Keratinocyte (primary cell): Measurements from ENCODE around the gene SIVA1. TPM values are rescaled to one million over a fixed set of nuclear protein-coding genes. Genes with fewer than 3 reads are reported as not detected.

Source experiments
- DNase-seq: peaks from one replicate; pipeline ENCODE4 v3.0.0-alpha.2; 2011; ENCODE audit warnings: low read depth, missing footprints, low spot score
- FAIRE-seq: peaks from 2 replicates; lab custom pipeline; 2011; peaks lifted over from hg19 to GRCh38; lab: Jason Lieb, UNC
- H2AFZ ChIP-seq: 2 replicates; pipeline ENCODE4 v1.6.0; 2012; ENCODE audit warnings: low read length, control low read depth, inconsistent platforms; ENCODE audit not compliant: control insufficient read depth
- H3K27ac ChIP-seq: 2 replicates; pipeline ENCODE4 v1.5.1; 2011; ENCODE audit warnings: low read length; ENCODE audit not compliant: control insufficient read depth, insufficient read depth
- H3K27me3 ChIP-seq: 3 replicates; pipeline ENCODE4 v1.6.0; 2011; ENCODE audit warnings: low read length; ENCODE audit not compliant: control insufficient read depth, insufficient read depth; ENCODE audit errors: extremely low read depth
- H3K36me3 ChIP-seq, 2 experiments: 2 replicates in 1 of 2; 3 replicates in 1 of 2; pipeline ENCODE4 v1.5.1; 2011; ENCODE audit warnings: low read length in 2 of 2, mild to moderate bottlenecking in 1 of 2; ENCODE audit not compliant: control insufficient read depth in 2 of 2, insufficient read depth in 2 of 2; ENCODE audit errors: extremely low read depth in 1 of 2
- H3K4me1 ChIP-seq: 3 replicates; pipeline ENCODE4 v1.5.1; 2011; ENCODE audit warnings: low read length; ENCODE audit not compliant: control insufficient read depth, insufficient read depth; ENCODE audit errors: extremely low read depth
- H3K4me2 ChIP-seq: 3 replicates; pipeline ENCODE4 v1.6.0; 2011; ENCODE audit warnings: low read depth, low read length; ENCODE audit not compliant: control insufficient read depth, insufficient read depth; ENCODE audit errors: extremely low read depth
- H3K4me3 ChIP-seq, 3 experiments: fragments of 200-600 bp in 1 of 3; sonication (generic) in 1 of 3; 2 replicates in 2 of 3; 3 replicates in 1 of 3; pipeline ENCODE4 v1.5.1; 2011 to 2016; ENCODE audit warnings: low read length in 3 of 3, mild to moderate bottlenecking in 3 of 3, control low read depth in 2 of 3, inconsistent platforms in 1 of 3, low read depth in 1 of 3, mixed read lengths in 1 of 3, mixed run types in 1 of 3, moderate library complexity in 1 of 3; ENCODE audit not compliant: control insufficient read depth in 2 of 3, insufficient read depth in 2 of 3; ENCODE audit errors: extremely low read depth in 1 of 3
- H3K79me2 ChIP-seq: 2 replicates; pipeline ENCODE4 v1.6.0; 2012; ENCODE audit warnings: low read length; ENCODE audit not compliant: control insufficient read depth, insufficient read depth
- H3K9ac ChIP-seq: 3 replicates; pipeline ENCODE4 v1.6.0; 2011; ENCODE audit warnings: low read length; ENCODE audit not compliant: control insufficient read depth, insufficient read depth; ENCODE audit errors: extremely low read depth
- H3K9me1 ChIP-seq: 3 replicates; pipeline ENCODE4 v1.6.0; 2011; ENCODE audit warnings: low read length; ENCODE audit not compliant: control insufficient read depth, insufficient read depth; ENCODE audit errors: extremely low read depth
- H3K9me3 ChIP-seq: 2 replicates; pipeline ENCODE4 v1.5.1; 2012; ENCODE audit warnings: low read depth, low read length; ENCODE audit not compliant: control insufficient read depth
- H4K20me1 ChIP-seq: 3 replicates; pipeline ENCODE4 v1.6.0; 2011; ENCODE audit warnings: low read length; ENCODE audit not compliant: control insufficient read depth, insufficient read depth; ENCODE audit errors: extremely low read depth
- EZH2 ChIP-seq: IDR thresholded peaks from one replicate; pipeline ENCODE4 v1.6.1; 2012; ENCODE audit warnings: inconsistent platforms, mild to moderate bottlenecking, low read length, moderate library complexity
- dilution Hi-C: fragments of 300-500 bp; cut with MboI; formaldehyde crosslinking; loops from one replicate; pipeline ENCODE4 v1.7.0; 2020; ENCODE audit warnings: low sequenced_read_pairs; ENCODE audit not compliant: extremely low pct_ligation_motif_present
- polyA plus RNA-seq, 5 experiments: library from polyadenylated mRNA; depleted of rRNA in 3 of 5; stranded (reverse) in 3 of 5; stranded (forward) in 1 of 5; unstranded in 1 of 5; fragments of >200 nt; gene quantifications; 1 replicate in 1 of 5; 2 replicates in 3 of 5; 3 replicates in 1 of 5; pipeline versions ENCODE4 v1.2.1 to v1.2.3, GENCODE V29; 2011 to 2012; ENCODE audit warnings: missing spikeins in 2 of 5, low read depth in 1 of 5, low replicate concordance in 1 of 5
- TF ChIP-seq, protein P1 (sequence below), 3 experiments: IDR thresholded peaks in 1 of 3; conservative IDR thresholded peaks in 1 of 3; optimal IDR thresholded peaks in 1 of 3; 2 replicates in 2 of 3; 3 replicates in 1 of 3; pipeline versions ENCODE3 to v1.5.1; 2011; ENCODE audit warnings: low read length in 3 of 3, mild to moderate bottlenecking in 3 of 3, moderate library complexity in 2 of 3, control low read depth in 1 of 3, inconsistent platforms in 1 of 3; ENCODE audit not compliant: insufficient read depth in 2 of 3; ENCODE audit errors: extremely low read depth in 1 of 3

SIVA1 gene
- polyA plus RNA-seq, 1 donor (not counting 4 experiments of a cell fraction or from before 2014, with no cell fraction given): 35.3 TPM

DNA sequence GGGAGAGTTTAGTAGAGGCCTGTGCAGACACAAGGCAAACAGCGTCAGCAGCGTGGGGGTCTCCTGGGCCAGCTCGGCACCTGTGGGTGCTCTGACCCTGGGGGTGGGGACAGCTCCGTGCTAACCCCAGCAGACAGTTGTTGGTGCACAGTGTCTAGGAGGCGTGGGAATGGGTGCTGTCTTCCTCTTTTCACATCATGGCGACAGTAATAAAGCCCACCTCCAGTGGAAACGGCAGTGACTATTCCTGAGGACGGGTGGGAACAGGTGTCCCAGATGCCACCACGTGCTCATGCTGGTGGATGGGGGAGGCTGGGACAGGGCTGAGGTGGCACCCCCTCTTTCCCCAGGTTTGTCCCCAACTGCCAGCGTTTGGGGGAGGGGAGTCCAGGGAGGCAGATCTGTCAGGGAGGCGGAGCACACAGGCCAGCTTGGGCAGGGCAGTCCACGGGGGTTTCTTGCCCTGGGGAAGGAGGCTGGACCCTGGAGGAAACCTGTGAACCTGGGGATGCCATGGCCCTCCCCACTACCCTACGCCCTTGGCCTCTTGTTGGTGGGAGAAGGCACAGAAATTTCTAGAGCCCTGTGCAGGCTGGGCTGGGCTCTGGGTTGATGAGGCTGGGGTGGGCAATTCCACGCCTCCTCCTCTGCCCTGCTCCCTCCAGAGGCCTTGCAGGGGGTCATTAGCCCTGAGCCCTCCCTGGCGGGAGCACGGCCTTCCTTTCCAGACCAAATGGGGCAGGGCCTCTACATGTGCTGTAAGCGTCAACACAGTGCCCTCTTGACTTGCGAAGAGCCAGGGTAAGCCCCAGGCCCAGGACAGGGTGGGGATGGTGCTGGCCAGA lies 51.8 kb downstream of the SIVA1 start:
- TF ChIP-seq, protein P1, sequence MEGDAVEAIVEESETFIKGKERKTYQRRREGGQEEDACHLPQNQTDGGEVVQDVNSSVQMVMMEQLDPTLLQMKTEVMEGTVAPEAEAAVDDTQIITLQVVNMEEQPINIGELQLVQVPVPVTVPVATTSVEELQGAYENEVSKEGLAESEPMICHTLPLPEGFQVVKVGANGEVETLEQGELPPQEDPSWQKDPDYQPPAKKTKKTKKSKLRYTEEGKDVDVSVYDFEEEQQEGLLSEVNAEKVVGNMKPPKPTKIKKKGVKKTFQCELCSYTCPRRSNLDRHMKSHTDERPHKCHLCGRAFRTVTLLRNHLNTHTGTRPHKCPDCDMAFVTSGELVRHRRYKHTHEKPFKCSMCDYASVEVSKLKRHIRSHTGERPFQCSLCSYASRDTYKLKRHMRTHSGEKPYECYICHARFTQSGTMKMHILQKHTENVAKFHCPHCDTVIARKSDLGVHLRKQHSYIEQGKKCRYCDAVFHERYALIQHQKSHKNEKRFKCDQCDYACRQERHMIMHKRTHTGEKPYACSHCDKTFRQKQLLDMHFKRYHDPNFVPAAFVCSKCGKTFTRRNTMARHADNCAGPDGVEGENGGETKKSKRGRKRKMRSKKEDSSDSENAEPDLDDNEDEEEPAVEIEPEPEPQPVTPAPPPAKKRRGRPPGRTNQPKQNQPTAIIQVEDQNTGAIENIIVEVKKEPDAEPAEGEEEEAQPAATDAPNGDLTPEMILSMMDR (optimal IDR thresholded peaks at IDR 0.05 in 1 of 3, IDR thresholded peaks at IDR 0.05 in 1 of 3, conservative IDR thresholded peaks at IDR 0.05 in 1 of 3; ENCODE audit: extremely low read depth in 1 of 3, insufficient read depth in 2 of 3, low read length in 3 of 3): no peak
- TF ChIP-seq EZH2: no peak
- no peak for DNase-seq
- dilution Hi-C loops: no loop called here
- Histone ChIP-seq H3K27ac (no peak overlapping the region), H3K4me2 (no peak overlapping the region), H3K27me3 (peaks cover 3% of the 10 kb centered on the region), H3K9me3 (no peaks in the 10 kb centered on the region), H4K20me1 (no peaks in the 10 kb centered on the region), H3K79me2 (no peaks in the 10 kb centered on the region), H2AFZ (no peak overlapping the region), H3K9ac (no peak overlapping the region), H3K9me1 (no peaks in the 10 kb centered on the region), H3K4me3 (no peak overlapping the region), H3K4me1 (peaks cover 7% of the 10 kb centered on the region), H3K36me3 (no peaks in the 10 kb centered on the region)
- no peak for FAIRE-seq

- dilution Hi-C loops: no loop called here
- H3K9ac ChIP-seq: no peak overlapping the region
- H3K4me3 ChIP-seq: no peak overlapping the region
- H4K20me1 ChIP-seq: no peaks in the 10 kb centered on the region
- no peak overlapping the region for H2AFZ ChIP-seq
- FAIRE-seq: no peak
- H3K9me1 ChIP-seq: no peaks in the 10 kb centered on the region
- H3K4me2 ChIP-seq: no peak overlapping the region
- no peaks in the 10 kb centered on the region for H3K9me3 ChIP-seq
- no peaks in the 10 kb centered on the region for H3K36me3 ChIP-seq
- peaks cover 7% of the 10 kb centered on the region for H3K4me1 ChIP-seq
- no peaks in the 10 kb centered on the region for H3K79me2 ChIP-seq
- H3K27ac ChIP-seq: no peak overlapping the region
- DNase-seq: no peak
- TF ChIP-seq, protein P1 (optimal IDR thresholded peaks at IDR 0.05 in 1 of 3, IDR thresholded peaks at IDR 0.05 in 1 of 3, conservative IDR thresholded peaks at IDR 0.05 in 1 of 3; ENCODE audit: extremely low read depth in 1 of 3, insufficient read depth in 2 of 3, low read length in 3 of 3): no peak
- no peak for TF ChIP-seq EZH2
- H3K27me3 ChIP-seq: peaks cover 3% of the 10 kb centered on the region
Measured at GRCh38 chr14:104805326-104805678, 52.4 kb downstream of the SIVA1 start.
